Mammary epithelial cell (primary cell): ENCODE measurements around the gene COBL.

Experiments
- CTCF ChIP-seq, 2 donors: IDR thresholded peaks in 1 of 2; conservative IDR thresholded peaks in 1 of 2; 2 replicates each; pipeline ENCODE4 v1.5.1; 2011 to 2012; ENCODE audit warnings: inconsistent platforms in 2 of 2, low read length in 2 of 2, mild to moderate bottlenecking in 2 of 2, control low read depth in 1 of 2, low read depth in 1 of 2; ENCODE audit not compliant: insufficient read depth in 1 of 2; ENCODE audit errors: extremely low read depth in 1 of 2
- EZH2 ChIP-seq: IDR thresholded peaks from 2 replicates; pipeline ENCODE4 v1.6.1; 2012; ENCODE audit warnings: low read length, inconsistent platforms, borderline replicate concordance

- TF ChIP-seq CTCF (conservative IDR thresholded peaks at IDR 0.05 in 1 of 2, IDR thresholded peaks at IDR 0.05 in 1 of 2; ENCODE audit: extremely low read depth in 1 of 2, insufficient read depth in 1 of 2, low read depth in 1 of 2, low read length in 2 of 2) (no peak), EZH2 (no peak)
Measured at GRCh38 chr7:51260516-51260915, 56.1 kb downstream of the COBL start.
